IMR-90 (cell line): ENCODE measurements around the gene SCN10A. TPM values are rescaled to one million over a fixed set of nuclear protein-coding genes. Genes with fewer than 3 reads are reported as not detected.

Experiments used
- ATAC-seq: fragments of 200-7000 bp; cut with Tn5 transposase; 2 replicates; pipeline ENCODE4 v1.9.1; 2020; ENCODE audit warnings: low read depth, mild to moderate bottlenecking, moderate library complexity
- BruUV-seq: library from RNA; stranded (reverse); fragments of 400-500 nt; replicated peaks from 2 replicates; lab custom pipeline; 2021; lab: Mats Ljungman, UMichigan
- CTCF ChIA-PET: fragments of 300-600 bp; formaldehyde crosslinking; extraction: SDS; loops from one replicate; lab custom pipeline; 2021; ENCODE audit warnings: antibody characterized with exemption; lab: Yijun Ruan, JAX
- POLR2A ChIA-PET: fragments of 300-600 bp; sonication (Branson Sonifier 250); formaldehyde crosslinking; loops from one replicate; lab custom pipeline; 2022; ENCODE audit warnings: antibody characterized with exemption; ENCODE audit not compliant: unreplicated experiment; lab: Charles Lee
- DNase-seq: peaks from one replicate; pipeline ENCODE4 v3.0.0; 2013
- H2AFZ ChIP-seq: replicated peaks from 2 replicates; pipeline ENCODE3; 2013; ENCODE audit warnings: low read length, mild to moderate bottlenecking; ENCODE audit not compliant: poor library complexity
- H2AK5ac ChIP-seq: 2 replicates; pipeline ENCODE4 v1.6.1; 2013; ENCODE audit warnings: low read depth, low read length, inconsistent platforms
- H2AK9ac ChIP-seq: replicated peaks from 2 replicates; pipeline ENCODE3; 2013; ENCODE audit warnings: mild to moderate bottlenecking, low read depth, low read length, moderate library complexity; ENCODE audit not compliant: poor library complexity
- H2BK120ac ChIP-seq: 2 replicates; pipeline ENCODE4 v1.6.1; 2013; ENCODE audit warnings: low read depth, low read length, inconsistent platforms
- H2BK15ac ChIP-seq: 3 replicates; pipeline ENCODE4 v1.6.1; 2013; ENCODE audit warnings: low read depth, low read length, inconsistent platforms
- H2BK20ac ChIP-seq: 2 replicates; pipeline ENCODE4 v1.6.1; 2013; ENCODE audit warnings: low read depth, mild to moderate bottlenecking, inconsistent platforms, low read length, moderate library complexity
- H2BK5ac ChIP-seq: 2 replicates; pipeline ENCODE4 v1.6.1; 2013; ENCODE audit warnings: mild to moderate bottlenecking, low read depth, low read length, inconsistent platforms; ENCODE audit not compliant: poor library complexity, severe bottlenecking
- H3K14ac ChIP-seq: replicated peaks from 2 replicates; pipeline ENCODE4 v1.6.1; 2013; ENCODE audit warnings: low read depth, low read length, inconsistent platforms
- H3K18ac ChIP-seq: 2 replicates; pipeline ENCODE4 v1.6.1; 2013; ENCODE audit warnings: low read depth, low read length, control low read depth
- H3K23ac ChIP-seq: 2 replicates; pipeline ENCODE4 v1.6.1; 2013; ENCODE audit warnings: low read depth, low read length, inconsistent platforms
- H3K27ac ChIP-seq: 2 replicates; pipeline ENCODE4 v1.5.1; 2013; ENCODE audit warnings: mild to moderate bottlenecking, control low read depth, low read length; ENCODE audit not compliant: insufficient read depth
- H3K27me3 ChIP-seq: 2 replicates; pipeline ENCODE4 v1.6.1; 2013; ENCODE audit warnings: low read length; ENCODE audit not compliant: control insufficient read depth, insufficient read depth
- H3K36me3 ChIP-seq: 2 replicates; pipeline ENCODE4 v1.6.1; 2013; ENCODE audit warnings: low read length, mixed read lengths; ENCODE audit not compliant: control insufficient read depth, insufficient read depth
- H3K4ac ChIP-seq: 2 replicates; pipeline ENCODE4 v1.6.1; 2013; ENCODE audit warnings: low read depth, low read length, inconsistent platforms
- H3K4me1 ChIP-seq: 2 replicates; pipeline ENCODE4 v1.6.1; 2013; ENCODE audit warnings: low read length, mixed read lengths; ENCODE audit not compliant: control insufficient read depth, insufficient read depth
- H3K4me2 ChIP-seq: 2 replicates; pipeline ENCODE4 v1.6.1; 2013; ENCODE audit warnings: low read depth, mild to moderate bottlenecking, control low read depth, low read length, moderate library complexity
- H3K4me3 ChIP-seq: 2 replicates; pipeline ENCODE4 v1.5.1; 2013; ENCODE audit warnings: low read depth, mild to moderate bottlenecking, control low read depth, low read length, moderate library complexity; ENCODE audit not compliant: insufficient read depth
- H3K56ac ChIP-seq: 2 replicates; pipeline ENCODE4 v1.6.1; 2013; ENCODE audit warnings: low read length, inconsistent platforms; ENCODE audit not compliant: insufficient read depth; ENCODE audit errors: extremely low read depth
- H3K79me1 ChIP-seq, 2 experiments: 2 replicates each; pipeline ENCODE4 v1.6.1; 2013; ENCODE audit warnings: low read length in 2 of 2, inconsistent platforms in 1 of 2, low read depth in 1 of 2
- H3K9ac ChIP-seq: 2 replicates; pipeline ENCODE4 v1.6.1; 2013; ENCODE audit warnings: low read depth, low read length, control low read depth
- H3K9me1 ChIP-seq: 2 replicates; pipeline ENCODE4 v1.6.1; 2013; ENCODE audit warnings: low read length, inconsistent platforms; ENCODE audit not compliant: insufficient read depth
- H3K9me3 ChIP-seq: 2 replicates; pipeline ENCODE4 v1.6.1; 2013; ENCODE audit warnings: low read length; ENCODE audit not compliant: control insufficient read depth, insufficient read depth
- H4K20me1 ChIP-seq: 2 replicates; pipeline ENCODE4 v1.6.1; 2013; ENCODE audit warnings: low read length, inconsistent platforms; ENCODE audit not compliant: insufficient read depth
- H4K5ac ChIP-seq: 2 replicates; pipeline ENCODE4 v1.6.1; 2013; ENCODE audit warnings: mild to moderate bottlenecking, low read depth, low read length, control low read depth
- H4K8ac ChIP-seq, 2 experiments: 2 replicates each; pipeline ENCODE4 v1.6.1; 2013; ENCODE audit warnings: low read depth in 2 of 2, low read length in 2 of 2, control low read depth in 1 of 2, inconsistent platforms in 1 of 2
- H4K91ac ChIP-seq: 2 replicates; pipeline ENCODE4 v1.6.1; 2013; ENCODE audit warnings: low read depth, low read length, inconsistent platforms; ENCODE audit not compliant: insufficient read depth
- CHD1 ChIP-seq: IDR thresholded peaks from 2 replicates; pipeline ENCODE4 v1.6.1; 2012; ENCODE audit warnings: low read depth, low read length, improper control_type of control experiment
- MAFK ChIP-seq: IDR thresholded peaks from 2 replicates; pipeline ENCODE4 v1.6.1; 2012; ENCODE audit warnings: low read depth, low read length, improper control_type of control experiment
- MXI1 ChIP-seq: IDR thresholded peaks from 2 replicates; pipeline ENCODE4 v1.6.1; 2012; ENCODE audit warnings: low read depth, mild to moderate bottlenecking, low read length, moderate library complexity, borderline replicate concordance
- SMC3 ChIP-seq: fragments of 150-350 bp; IDR thresholded peaks from 2 replicates; pipeline ENCODE4 v1.6.1; 2016; ENCODE audit warnings: low read depth, mild to moderate bottlenecking, antibody characterized with exemption, low read length, moderate library complexity
- WGBS, 2 experiments: methylation state at CpG; one replicate each; pipeline versions ENCODE4 v1.1.5 to v1.1.7; 2013; ENCODE audit warnings: missing lambda C conversion rate in 2 of 2; ENCODE audit not compliant: insufficient read length in 1 of 2; ENCODE audit errors: extremely low coverage in 2 of 2; 5-methylcytosine and 5-hydroxymethylcytosine counted together
- dilution Hi-C: fragments of 300-500 bp; cut with HindIII; formaldehyde crosslinking; loops from one replicate; pipeline ENCODE4 v1.14.3; 2018; ENCODE audit warnings: low sequenced_read_pairs; ENCODE audit not compliant: unreplicated experiment
- in situ Hi-C: fragments of 300-500 bp; cut with MboI; formaldehyde crosslinking; loops from 3 replicates; pipeline ENCODE4 v1.14.3; 2019; ENCODE audit warnings: low sequenced_read_pairs, inconsistent platforms, mixed read lengths
- intact Hi-C: fragments of 100-400 bp; cut with micrococcal nuclease; formaldehyde crosslinking; loops from 2 replicates; pipeline ENCODE4 v1.10.0; 2022
- polyA plus RNA-seq, 3 experiments: library from polyadenylated mRNA; depleted of rRNA; stranded (reverse); fragments of >200 nt; gene quantifications; 2 replicates each; pipeline ENCODE4 v1.2.3, GENCODE V29; 2012; ENCODE audit warnings: low replicate concordance in 1 of 3
- total RNA-seq: library from RNA; depleted of rRNA; stranded (reverse); fragments of >200 nt; gene quantifications from 2 replicates; pipeline ENCODE4 v1.2.3, GENCODE V29; 2012
- TF ChIP-seq, protein P1 (sequence below): fragments of 150-350 bp; IDR thresholded peaks from 2 replicates; pipeline ENCODE4 v1.6.1; 2016; ENCODE audit warnings: low read depth, mild to moderate bottlenecking, low read length, moderate library complexity, borderline replicate concordance
- TF ChIP-seq, protein P2 (sequence below): conservative IDR thresholded peaks from 2 replicates; pipeline ENCODE4 v1.5.1; 2012; ENCODE audit warnings: mild to moderate bottlenecking, low read depth, low read length, improper control_type of control experiment

Gene SCN10A
- total and polyA plus RNA-seq, 2 of the 4 experiments (the other 2 are of a cell fraction) = not detected

DNA sequence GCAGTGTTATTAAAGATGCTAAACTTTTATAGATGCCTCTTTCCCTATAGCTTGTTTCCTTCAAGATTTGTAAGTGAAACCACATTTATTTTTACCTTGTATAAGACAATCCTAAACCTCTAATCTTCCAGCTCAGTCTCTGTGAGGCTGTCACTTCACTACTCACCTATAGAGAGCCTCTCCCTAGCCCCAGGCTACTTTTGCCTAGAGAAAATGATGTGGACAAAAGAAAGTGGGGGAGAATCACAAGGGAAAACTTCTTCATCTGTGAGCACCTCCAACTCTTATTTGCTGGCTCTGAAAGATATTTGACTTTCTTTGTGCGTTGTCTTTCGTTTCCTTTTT, 91.7 kb downstream of the SCN10A start:
- no peak overlapping the region for H3K4me3 ChIP-seq
- H3K4ac ChIP-seq = peak overlapping the region; percentile 94
- intact Hi-C loops (no loop called here), dilution Hi-C loops (no loop called here), in situ Hi-C loops (no loop called here)
- H3K56ac ChIP-seq = 0 out of 2 replicates have a peak overlapping the region, but pooled peaks have one; percentile 39
- no peak overlapping the region for H3K27ac ChIP-seq
- ChIA-PET CTCF (interaction anchor here (1.9 kb wide), 1 partner anchor 119 kb away, joined by 7 read pairs; no protein-coding TSS in a partner anchor), POLR2A (no interaction called here)
- H2AFZ ChIP-seq = no peak overlapping the region
- no peak overlapping the region for H2AK9ac ChIP-seq
- H2BK5ac ChIP-seq = peak overlapping the region; percentile 99
- H3K9me1 ChIP-seq = peaks cover 33% of the 10 kb centered on the region
- H3K9me3 ChIP-seq = no peaks in the 10 kb centered on the region
- no TSS peak for BruUV-seq
- H4K91ac ChIP-seq = peak overlapping the region; percentile 95; the same call in 1 of the 2 replicates
- no peaks in the 10 kb centered on the region for H3K36me3 ChIP-seq
- H3K4me1 ChIP-seq = peaks cover 22% of the 10 kb centered on the region
- H3K23ac ChIP-seq = no peak overlapping the region; the same call in 1 of the 2 replicates
- TF ChIP-seq SMC3 (no peak), CHD1 (no peak), MAFK (no peak), MXI1 (no peak)
- TF ChIP-seq, protein P1, sequence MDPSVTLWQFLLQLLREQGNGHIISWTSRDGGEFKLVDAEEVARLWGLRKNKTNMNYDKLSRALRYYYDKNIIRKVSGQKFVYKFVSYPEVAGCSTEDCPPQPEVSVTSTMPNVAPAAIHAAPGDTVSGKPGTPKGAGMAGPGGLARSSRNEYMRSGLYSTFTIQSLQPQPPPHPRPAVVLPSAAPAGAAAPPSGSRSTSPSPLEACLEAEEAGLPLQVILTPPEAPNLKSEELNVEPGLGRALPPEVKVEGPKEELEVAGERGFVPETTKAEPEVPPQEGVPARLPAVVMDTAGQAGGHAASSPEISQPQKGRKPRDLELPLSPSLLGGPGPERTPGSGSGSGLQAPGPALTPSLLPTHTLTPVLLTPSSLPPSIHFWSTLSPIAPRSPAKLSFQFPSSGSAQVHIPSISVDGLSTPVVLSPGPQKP = no peak
- TF ChIP-seq, protein P2, sequence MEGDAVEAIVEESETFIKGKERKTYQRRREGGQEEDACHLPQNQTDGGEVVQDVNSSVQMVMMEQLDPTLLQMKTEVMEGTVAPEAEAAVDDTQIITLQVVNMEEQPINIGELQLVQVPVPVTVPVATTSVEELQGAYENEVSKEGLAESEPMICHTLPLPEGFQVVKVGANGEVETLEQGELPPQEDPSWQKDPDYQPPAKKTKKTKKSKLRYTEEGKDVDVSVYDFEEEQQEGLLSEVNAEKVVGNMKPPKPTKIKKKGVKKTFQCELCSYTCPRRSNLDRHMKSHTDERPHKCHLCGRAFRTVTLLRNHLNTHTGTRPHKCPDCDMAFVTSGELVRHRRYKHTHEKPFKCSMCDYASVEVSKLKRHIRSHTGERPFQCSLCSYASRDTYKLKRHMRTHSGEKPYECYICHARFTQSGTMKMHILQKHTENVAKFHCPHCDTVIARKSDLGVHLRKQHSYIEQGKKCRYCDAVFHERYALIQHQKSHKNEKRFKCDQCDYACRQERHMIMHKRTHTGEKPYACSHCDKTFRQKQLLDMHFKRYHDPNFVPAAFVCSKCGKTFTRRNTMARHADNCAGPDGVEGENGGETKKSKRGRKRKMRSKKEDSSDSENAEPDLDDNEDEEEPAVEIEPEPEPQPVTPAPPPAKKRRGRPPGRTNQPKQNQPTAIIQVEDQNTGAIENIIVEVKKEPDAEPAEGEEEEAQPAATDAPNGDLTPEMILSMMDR = no peak
- H3K14ac ChIP-seq = peak overlapping the region; percentile 87
- H2BK120ac ChIP-seq = peak overlapping the region; percentile 98
- no peaks in the 10 kb centered on the region for H3K79me1 ChIP-seq
- no peak for DNase-seq
- no CpG with 5 or more reads among the region's 2 CpGs for WGBS, 2 experiments
- H4K5ac ChIP-seq = peak overlapping the region; percentile 14; the same call in 1 of the 2 replicates
- H2BK15ac ChIP-seq = peak overlapping the region; percentile 91
- H2BK20ac ChIP-seq = peak overlapping the region; percentile 97
- no peak for ATAC-seq
- no peaks in the 10 kb centered on the region for H4K20me1 ChIP-seq
- H3K4me2 ChIP-seq = no peak overlapping the region
- peak overlapping the region in 1 of 2 experiments; percentile 16; a peak in 2 of 4 replicates for H4K8ac ChIP-seq
- H3K27me3 ChIP-seq = no peaks in the 10 kb centered on the region
- peak overlapping the region; percentile 63; the same call in 1 of the 2 replicates for H3K18ac ChIP-seq
- no peak overlapping the region for H3K9ac ChIP-seq
- H2AK5ac ChIP-seq = peak overlapping the region; percentile 100
